SK-N-DZ (cell line): Measurements from ENCODE around the gene PMP22.
"Not testable (repeated sequence)": the region's sequence is repeated elsewhere in the genome, so short reads cannot be mapped to it uniquely, and the experiment has no call there.

Source experiments
- DNase-seq: peaks from one replicate; pipeline ENCODE4 v3.0.0-alpha.2; 2015; ENCODE audit warnings: low spot score

PMP22 gene

GRCh38 chr17:15255713-15256454 lies 9.2 kb downstream of the PMP22 start:
- DNase-seq, result no peak

- DNase-seq, result no peak
Observed at GRCh38 chr17:15250135-15250860, 14.8 kb downstream of the PMP22 start.

- DNase-seq, result no peak
Observed at GRCh38 chr17:15249487-15249886, 15.6 kb downstream of the PMP22 start.

GRCh38 chr17:15247891-15248529 lies 17.1 kb downstream of the PMP22 start:
- DNase-seq, result no peak

- no peak for DNase-seq
Observed at GRCh38 chr17:15245054-15245453, 20.1 kb downstream of the PMP22 start.

- no peak for DNase-seq
Observed at GRCh38 chr17:15240644-15241043, 24.5 kb downstream of the PMP22 start.

- no peak for DNase-seq
Observed at GRCh38 chr17:15239491-15239890, 25.6 kb downstream of the PMP22 start.

- no peak for DNase-seq
Observed at GRCh38 chr17:15238676-15239422, 26.3 kb downstream of the PMP22 start.

GRCh38 chr17:15238057-15238456 lies 27.1 kb downstream of the PMP22 start:
- no peak for DNase-seq

GRCh38 chr17:15237106-15237425 lies 28.1 kb downstream of the PMP22 start:
- DNase-seq, result no peak

- no peak for DNase-seq
Observed at GRCh38 chr17:15236281-15237105, 28.6 kb downstream of the PMP22 start.

- no peak for DNase-seq
Observed at GRCh38 chr17:15233971-15234370, 31.2 kb downstream of the PMP22 start.

GRCh38 chr17:15233022-15233805 lies 31.9 kb downstream of the PMP22 start:
- DNase-seq, result no peak

GRCh38 chr17:15232517-15232915 lies 32.6 kb downstream of the PMP22 start:
- no peak for DNase-seq

GRCh38 chr17:15231851-15232516 lies 33.1 kb downstream of the PMP22 start:
- no peak for DNase-seq

GRCh38 chr17:15230866-15231265 lies 34.3 kb downstream of the PMP22 start:
- no peak for DNase-seq

GRCh38 chr17:15221827-15222226 lies 43.3 kb downstream of the PMP22 start:
- DNase-seq, result not testable (repeated sequence)

GRCh38 chr17:15220785-15221184 lies 44.3 kb downstream of the PMP22 start:
- no peak for DNase-seq

- no peak for DNase-seq
Observed at GRCh38 chr17:15216481-15216880, 48.6 kb downstream of the PMP22 start.
